ENCODE data around the gene CSKMT.
"Not testable (repeated sequence)": the region's sequence is repeated elsewhere in the genome, so short reads cannot be mapped to it uniquely, and the experiment has no call there.

CSKMT gene

GRCh38 chr11:62689421-62690183 lies 24.5 kb downstream of the CSKMT start, which contains the start of gene LRRN4CL:
TSS of gene LRRN4CL (minus strand) at chr11:62689530. CDS start at chr11:62688508, 1,022 bp downstream.
- DNase-seq, result no peak

GRCh38 chr11:62693624-62694023 lies 28.5 kb downstream of the CSKMT start:
- not testable (repeated sequence) for DNase-seq

GRCh38 chr11:62694455-62695167 lies 29.5 kb downstream of the CSKMT start:
- DNase-seq, result no peak

- no peak for DNase-seq
Observed at GRCh38 chr11:62702246-62702645, 37.1 kb downstream of the CSKMT start.

- DNase-seq, result not testable (repeated sequence)
Observed at GRCh38 chr11:62703921-62704320, 38.8 kb downstream of the CSKMT start.

- no peak for DNase-seq
Observed at GRCh38 chr11:62705413-62705812, 40.3 kb downstream of the CSKMT start.

GRCh38 chr11:62705880-62706849 lies 41.1 kb downstream of the CSKMT start:
- DNase-seq, result peak; percentile 71

GRCh38 chr11:62706850-62707247 lies 41.7 kb downstream of the CSKMT start:
- no peak for DNase-seq

- no peak for DNase-seq
Observed at GRCh38 chr11:62707277-62707861, 42.3 kb downstream of the CSKMT start, which contains the start of the genes BSCL2 and GNG3. TSS of gene BSCL2 (minus strand) at chr11:62707424. CDS start at chr11:62707195, 229 bp downstream. TSS of gene GNG3 (plus strand) at chr11:62707676. CDS start at chr11:62708296, 620 bp downstream.

GRCh38 chr11:62708392-62708791 lies 43.3 kb downstream of the CSKMT start:
- DNase-seq, result no peak

GRCh38 chr11:62708793-62709192 lies 43.7 kb downstream of the CSKMT start:
- DNase-seq, result no peak

GRCh38 chr11:62709247-62710000 lies 44.3 kb downstream of the CSKMT start:
- no peak for DNase-seq

GRCh38 chr11:62710001-62710345 lies 44.9 kb downstream of the CSKMT start:
- DNase-seq, result no peak

GRCh38 chr11:62712276-62712812 lies 47.2 kb downstream of the CSKMT start:
- DNase-seq, result no peak

GRCh38 chr11:62712861-62713260 lies 47.7 kb downstream of the CSKMT start:
- DNase-seq, result no peak

- DNase-seq, result no peak
Observed at GRCh38 chr11:62713343-62713742, 48.2 kb downstream of the CSKMT start.

- no peak for DNase-seq
Observed at GRCh38 chr11:62715150-62716130, 50.3 kb downstream of the CSKMT start.

GRCh38 chr11:62716206-62716605 lies 51.1 kb downstream of the CSKMT start:
- DNase-seq, result no peak

GRCh38 chr11:62716816-62717215 lies 51.7 kb downstream of the CSKMT start:
- DNase-seq, result no peak
